Activated T-helper 2 cell treated with anti-CD3 and anti-CD28 coated beads, Interferon-gamma antibody, Interleukin-2, Interleukin-4, amounts not matched to agents 10 μg/mL and 5 μg/mL and 100 μg/mL, durations not matched to agents 14 hours and 24 hours and 36 hours (primary cell): ENCODE measurements around the gene LDLR. TPM values are rescaled to one million over a fixed set of nuclear protein-coding genes. Genes with fewer than 3 reads are reported as not detected.
"Not testable (repeated sequence)": the region's sequence is repeated elsewhere in the genome, so short reads cannot be mapped to it uniquely, and the experiment has no call there.

Experiments used
- DNase-seq: peaks from one replicate; pipeline ENCODE4 v3.0.0; 2021; ENCODE audit warnings: low spot score
- H3K27ac Mint-ChIP-seq: one replicate; pipeline ENCODE4 v1.8.0; 2021; ENCODE audit warnings: mixed read lengths
- H3K27me3 Mint-ChIP-seq: one replicate; pipeline ENCODE4 v1.8.0; 2021; ENCODE audit warnings: low read depth, mixed read lengths
- H3K36me3 Mint-ChIP-seq: one replicate; pipeline ENCODE4 v1.8.0; 2021; ENCODE audit warnings: low read depth, mixed read lengths
- H3K4me1 Mint-ChIP-seq: one replicate; pipeline ENCODE4 v1.8.0; 2021; ENCODE audit warnings: low read depth, mixed read lengths
- H3K4me3 Mint-ChIP-seq: one replicate; pipeline ENCODE4 v1.8.0; 2021; ENCODE audit warnings: low read depth, mild to moderate bottlenecking, moderate library complexity, mixed read lengths
- H3K9me3 Mint-ChIP-seq: one replicate; pipeline ENCODE4 v1.8.0; 2021; ENCODE audit warnings: mixed read lengths
- intact Hi-C: fragments of 100-400 bp; cut with micrococcal nuclease; formaldehyde crosslinking; loops from one replicate; pipeline ENCODE4 v1.15.1; 2023
- total RNA-seq: library from RNA; stranded (reverse); gene quantifications from 2 replicates; pipeline ENCODE4 v1.2.3, GENCODE V29; 2022

Gene LDLR
- total RNA-seq, 1 donor from 2014 or later = 138 TPM

- peaks cover 3% of the 10 kb centered on the region for H3K27me3 Mint-ChIP-seq
- H3K36me3 Mint-ChIP-seq = no peaks in the 10 kb centered on the region
- DNase-seq = no peak
- H3K4me3 Mint-ChIP-seq = no peak overlapping the region
- intact Hi-C loops = no loop called here
- no peak overlapping the region for H3K27ac Mint-ChIP-seq
- H3K4me1 Mint-ChIP-seq = no peaks in the 10 kb centered on the region
- no peaks in the 10 kb centered on the region for H3K9me3 Mint-ChIP-seq
These were observed 90.5 kb downstream of the LDLR start for GRCh38 chr19:11179716-11180297.

- intact Hi-C loops = no loop called here
- Mint-ChIP-seq H3K4me1 (no peaks in the 10 kb centered on the region), H3K36me3 (no peaks in the 10 kb centered on the region), H3K9me3 (no peaks in the 10 kb centered on the region), H3K27ac (no peak overlapping the region), H3K4me3 (no peak overlapping the region), H3K27me3 (peaks cover 3% of the 10 kb centered on the region)
- DNase-seq = no peak
These were observed 91.1 kb downstream of the LDLR start for GRCh38 chr19:11180346-11180745.

- H3K27ac Mint-ChIP-seq, H3K4me3 Mint-ChIP-seq, DNase-seq, H3K36me3 Mint-ChIP-seq, H3K27me3 Mint-ChIP-seq, H3K4me1 Mint-ChIP-seq, H3K9me3 Mint-ChIP-seq, intact Hi-C loops: not testable (repeated sequence)
These were observed 91.7 kb downstream of the LDLR start for GRCh38 chr19:11180975-11181374.

GRCh38 chr19:11181488-11181887, 92.2 kb downstream of the LDLR start:
- Mint-ChIP-seq H3K27ac (no peak overlapping the region), H3K27me3 (peaks cover 3% of the 10 kb centered on the region), H3K36me3 (no peaks in the 10 kb centered on the region), H3K4me1 (no peaks in the 10 kb centered on the region), H3K9me3 (no peaks in the 10 kb centered on the region), H3K4me3 (no peak overlapping the region)
- no peak for DNase-seq
- intact Hi-C loops = no loop called here

Other genes starting within 250 kb of the LDLR start
- 3.9 and 4.3 TPM in 2 replicates for gene C19orf38, start 241.0 kb upstream of the LDLR start, total RNA-seq
- 87.5 and 89.3 TPM in 2 replicates for gene CARM1, start 217.9 kb upstream of the LDLR start, total RNA-seq
- gene YIPF2, start 160.8 kb upstream of the LDLR start, total RNA-seq = 25.0 and 25.9 TPM in 2 replicates
- gene TIMM29, start 160.7 kb upstream of the LDLR start, total RNA-seq = 18.8 and 19.0 TPM in 2 replicates
- gene SMARCA4, start 128.4 kb upstream of the LDLR start, total RNA-seq = 149 and 158 TPM in 2 replicates
- 38.3 and 38.8 TPM in 2 replicates for gene SPC24, start 66.3 kb downstream of the LDLR start, total RNA-seq
- 5.9 and 6.5 TPM in 2 replicates for gene KANK2, start 108.1 kb downstream of the LDLR start, total RNA-seq
- not detected in 2 replicates for gene ANGPTL8, start 150.2 kb downstream of the LDLR start, total RNA-seq
- 3.9 and 5.3 TPM in 2 replicates for gene DOCK6, start 173.1 kb downstream of the LDLR start, total RNA-seq
- not detected in 2 replicates for gene TSPAN16, start 206.7 kb downstream of the LDLR start, total RNA-seq